GM12872 (cell line): ENCODE data around the gene TLE5.

ENCODE experiments used
- CTCF ChIP-seq: IDR thresholded peaks from 3 replicates; pipeline ENCODE4 v1.5.1; 2011; ENCODE audit warnings: low read depth, mild to moderate bottlenecking, low read length, moderate library complexity; ENCODE audit not compliant: insufficient read depth

The TLE5 gene

GRCh38 chr19:3029065-3029923, 33.0 kb downstream of the TLE5 start, which contains the start of gene TLE2:
TSS of gene TLE2 (minus strand) at chr19:3029280. CDS start at chr19:3028904, 376 bp downstream.
- TF ChIP-seq CTCF = no peak

GRCh38 chr19:3028305-3029064, 33.8 kb downstream of the TLE5 start:
- no peak for TF ChIP-seq CTCF

GRCh38 chr19:3027981-3028304, 34.4 kb downstream of the TLE5 start:
- TF ChIP-seq CTCF = no peak

- no peak for TF ChIP-seq CTCF
These were observed 35.0 kb downstream of the TLE5 start for GRCh38 chr19:3027292-3027691.

GRCh38 chr19:3026768-3027167, 35.5 kb downstream of the TLE5 start:
- TF ChIP-seq CTCF = no peak

GRCh38 chr19:3025549-3025886, 36.8 kb downstream of the TLE5 start:
- no peak for TF ChIP-seq CTCF

GRCh38 chr19:3024870-3025548, 37.3 kb downstream of the TLE5 start:
- TF ChIP-seq CTCF = no peak
